H1 (cell line): ENCODE results near the gene ESR1. TPM values are rescaled to one million over a fixed set of nuclear protein-coding genes. Genes with fewer than 3 reads are reported as not detected.

Experiments
- CTCF ChIA-PET: fragments of 300-600 bp; sonication (Branson Sonifier 250); formaldehyde crosslinking; loops from one replicate; lab custom pipeline; 2021; ENCODE audit not compliant: partially characterized antibody; lab: Charles Lee
- POLR2A ChIA-PET: fragments of 300-600 bp; sonication (Branson Sonifier 250); formaldehyde crosslinking; loops from one replicate; lab custom pipeline; 2021; ENCODE audit warnings: inconsistent platforms; ENCODE audit not compliant: partially characterized antibody; lab: Charles Lee
- DNase-seq, 2 experiments: peaks; one replicate each; pipeline versions ENCODE4 v3.0.0 to v3.0.0-alpha.2; 2010 to 2022; ENCODE audit warnings: low spot score in 2 of 2, low read depth in 1 of 2, mixed read lengths in 1 of 2
- FAIRE-seq: peaks from 2 replicates; lab custom pipeline; 2011; peaks lifted over from hg19 to GRCh38; lab: Jason Lieb, UNC
- H2AFZ ChIP-seq: 2 replicates; pipeline ENCODE4 v1.8.1; 2012; ENCODE audit warnings: low read length, inconsistent platforms
- H2AK5ac ChIP-seq: 2 replicates; pipeline ENCODE4 v1.6.1; 2013; ENCODE audit warnings: low read depth, low read length
- H2BK120ac ChIP-seq: replicated peaks from 2 replicates; pipeline ENCODE3; 2013; ENCODE audit warnings: low read depth, low read length, inconsistent platforms
- H2BK12ac ChIP-seq: 2 replicates; pipeline ENCODE4 v1.6.1; 2013; ENCODE audit warnings: low read depth, low read length
- H2BK15ac ChIP-seq: 2 replicates; pipeline ENCODE4 v1.6.1; 2013; ENCODE audit warnings: low read length
- H2BK20ac ChIP-seq: 2 replicates; pipeline ENCODE4 v1.6.1; 2013; ENCODE audit warnings: low read length
- H2BK5ac ChIP-seq: 2 replicates; pipeline ENCODE4 v1.6.1; 2013; ENCODE audit warnings: low read depth, low read length
- H3K14ac ChIP-seq: 2 replicates; pipeline ENCODE4 v1.6.1; 2013; ENCODE audit warnings: inconsistent platforms; ENCODE audit not compliant: insufficient read length
- H3K18ac ChIP-seq: 2 replicates; pipeline ENCODE4 v1.6.1; 2013; ENCODE audit warnings: low read length; ENCODE audit errors: extremely low read depth
- H3K23ac ChIP-seq: 2 replicates; pipeline ENCODE4 v1.6.1; 2013; ENCODE audit warnings: inconsistent platforms; ENCODE audit not compliant: insufficient read length
- H3K23me2 ChIP-seq: 2 replicates; pipeline ENCODE4 v1.6.1; 2013; ENCODE audit warnings: low read depth, low read length
- H3K27ac ChIP-seq: 2 replicates; pipeline ENCODE4 v1.6.1; 2011; ENCODE audit warnings: low read depth, low read length, inconsistent platforms
- H3K27me3 ChIP-seq, 4 experiments: replicated peaks in 1 of 4; 1 replicate in 1 of 4; 2 replicates in 3 of 4; pipeline versions ENCODE4 v1.6.1 to v1.8.1; 2011 to 2013; ENCODE audit warnings: low read length in 3 of 4, mild to moderate bottlenecking in 3 of 4, inconsistent platforms in 2 of 4, mixed read lengths in 2 of 4, moderate library complexity in 1 of 4; ENCODE audit not compliant: control insufficient read depth in 3 of 4, insufficient read depth in 3 of 4; ENCODE audit errors: extremely low read depth in 1 of 4
- H3K36me3 ChIP-seq, 4 experiments: 2 replicates each; pipeline versions ENCODE4 v1.6.1 to v1.8.1; 2011 to 2013; ENCODE audit warnings: mild to moderate bottlenecking in 4 of 4, low read length in 3 of 4, moderate library complexity in 2 of 4, control low read depth in 1 of 4, inconsistent platforms in 1 of 4; ENCODE audit not compliant: insufficient read depth in 4 of 4, control insufficient read depth in 2 of 4
- H3K4ac ChIP-seq: replicated peaks from 2 replicates; pipeline ENCODE3; 2013; ENCODE audit warnings: low read length, low read depth, mixed read lengths, inconsistent platforms; ENCODE audit not compliant: insufficient read length
- H3K4me1 ChIP-seq, 4 experiments: replicated peaks in 1 of 4; 1 replicate in 1 of 4; 2 replicates in 3 of 4; pipeline versions ENCODE4 v1.6.1 to v1.8.1; 2011 to 2013; ENCODE audit warnings: low read length in 3 of 4, inconsistent platforms in 2 of 4, mixed read lengths in 1 of 4; ENCODE audit not compliant: insufficient read depth in 4 of 4, control insufficient read depth in 3 of 4
- H3K4me2 ChIP-seq, 2 experiments: 2 replicates each; pipeline versions ENCODE4 v1.6.1 to v1.8.1; 2011 to 2013; ENCODE audit warnings: low read depth in 2 of 2, low read length in 2 of 2, control low read depth in 1 of 2, inconsistent platforms in 1 of 2, mild to moderate bottlenecking in 1 of 2; ENCODE audit not compliant: insufficient read depth in 1 of 2
- H3K4me3 ChIP-seq, 4 experiments: fragments of 200-600, 300-600 bp in 1 of 4; sonication (generic), shearing (Covaris generic), sonication (Bioruptor Twin) in 1 of 4; 2 replicates each; pipeline versions ENCODE4 v1.5.1 to v1.8.1; 2011 to 2016; ENCODE audit warnings: low read length in 4 of 4, low read depth in 3 of 4, control low read depth in 2 of 4, inconsistent platforms in 2 of 4, mild to moderate bottlenecking in 2 of 4, mixed read lengths in 1 of 4, moderate library complexity in 1 of 4; ENCODE audit not compliant: insufficient read depth in 2 of 4; ENCODE audit errors: extremely low read depth in 1 of 4
- H3K56ac ChIP-seq: replicated peaks from 2 replicates; pipeline ENCODE3; 2013; ENCODE audit warnings: low read depth, mild to moderate bottlenecking, mixed read lengths, low read length, inconsistent platforms; ENCODE audit not compliant: insufficient read length
- H3K79me1 ChIP-seq: 2 replicates; pipeline ENCODE4 v1.6.1; 2013; ENCODE audit warnings: low read depth, low read length, control low read depth
- H3K79me2 ChIP-seq, 2 experiments: 2 replicates each; pipeline versions ENCODE4 v1.6.1 to v1.8.1; 2012 to 2013; ENCODE audit warnings: low read length in 2 of 2, mild to moderate bottlenecking in 2 of 2, inconsistent platforms in 1 of 2; ENCODE audit not compliant: insufficient read depth in 2 of 2, control insufficient read depth in 1 of 2
- H3K9ac ChIP-seq, 4 experiments: replicated peaks in 1 of 4; 1 replicate in 1 of 4; 2 replicates in 3 of 4; pipeline versions ENCODE4 v1.6.1 to v1.8.1; 2011 to 2013; ENCODE audit warnings: low read depth in 3 of 4, low read length in 3 of 4, control low read depth in 2 of 4, mild to moderate bottlenecking in 2 of 4, moderate library complexity in 2 of 4, inconsistent platforms in 1 of 4; ENCODE audit errors: extremely low read depth in 1 of 4
- H3K9me3 ChIP-seq, 2 experiments: 2 replicates each; pipeline versions ENCODE4 v1.6.1 to v1.8.1; 2012 to 2013; ENCODE audit warnings: mild to moderate bottlenecking in 2 of 2, moderate library complexity in 2 of 2, control low read depth in 1 of 2, inconsistent platforms in 1 of 2, low read depth in 1 of 2, low read length in 1 of 2, mixed read lengths in 1 of 2; ENCODE audit not compliant: insufficient read depth in 2 of 2
- H4K20me1 ChIP-seq, 2 experiments: replicated peaks in 1 of 2; 2 replicates each; pipeline versions ENCODE3 to v1.8.1; 2011 to 2013; ENCODE audit warnings: inconsistent platforms in 2 of 2, low read length in 2 of 2, mild to moderate bottlenecking in 1 of 2; ENCODE audit not compliant: insufficient read depth in 2 of 2, control insufficient read depth in 1 of 2
- H4K5ac ChIP-seq: 2 replicates; pipeline ENCODE4 v1.6.1; 2013; ENCODE audit warnings: low read length, low read depth, mixed read lengths, inconsistent platforms; ENCODE audit not compliant: insufficient read length
- H4K8ac ChIP-seq: 2 replicates; pipeline ENCODE4 v1.8.0; 2013; ENCODE audit warnings: mild to moderate bottlenecking, moderate library complexity, low read length, inconsistent platforms; ENCODE audit not compliant: insufficient read depth; ENCODE audit errors: extremely low read depth
- H4K91ac ChIP-seq: replicated peaks from 2 replicates; pipeline ENCODE3; 2013; ENCODE audit warnings: low read length, mixed read lengths, inconsistent platforms; ENCODE audit not compliant: insufficient read length
- ATF3 ChIP-seq: IDR thresholded peaks from 2 replicates; pipeline ENCODE4 v1.6.1; 2011; ENCODE audit warnings: low read depth, mild to moderate bottlenecking, low read length; ENCODE audit not compliant: insufficient read depth
- E2F6 ChIP-seq: IDR thresholded peaks from 2 replicates; pipeline ENCODE4 v1.6.1; 2012; ENCODE audit warnings: inconsistent platforms
- EP300 ChIP-seq, 2 experiments: IDR thresholded peaks; 1 replicate in 1 of 2; 2 replicates in 1 of 2; pipeline ENCODE4 v1.6.1; 2011 to 2012; ENCODE audit warnings: low read depth in 2 of 2, low read length in 2 of 2, mild to moderate bottlenecking in 2 of 2, borderline replicate concordance in 1 of 2, inconsistent platforms in 1 of 2, moderate library complexity in 1 of 2
- FOSL1 ChIP-seq: IDR thresholded peaks from 2 replicates; pipeline ENCODE4 v1.6.1; 2011; ENCODE audit warnings: mild to moderate bottlenecking, low read depth, low read length, moderate library complexity; ENCODE audit not compliant: insufficient read depth
- HDAC6 ChIP-seq: IDR thresholded peaks from one replicate; pipeline ENCODE4 v1.7.1; 2012; ENCODE audit warnings: low read depth, mild to moderate bottlenecking, inconsistent platforms, low read length, moderate library complexity
- MAX ChIP-seq: IDR thresholded peaks from 2 replicates; pipeline ENCODE4 v1.6.1; 2012; ENCODE audit warnings: inconsistent platforms
- NANOG ChIP-seq: IDR thresholded peaks from 2 replicates; pipeline ENCODE4 v1.6.1; 2011; ENCODE audit warnings: low read length, low read depth, mild to moderate bottlenecking, inconsistent platforms; ENCODE audit not compliant: insufficient read depth, poor library complexity, severe bottlenecking
- RFX5 ChIP-seq: IDR thresholded peaks from 2 replicates; pipeline ENCODE4 v1.6.1; 2011; ENCODE audit warnings: low read depth, low read length, improper control_type of control experiment, borderline replicate concordance
- TEAD4 ChIP-seq: IDR thresholded peaks from 2 replicates; pipeline ENCODE4 v1.6.1; 2012; ENCODE audit warnings: low read depth, low read length, inconsistent platforms, mixed read lengths
- USF2 ChIP-seq: IDR thresholded peaks from 2 replicates; pipeline ENCODE4 v1.6.1; 2011; ENCODE audit warnings: low read length, improper control_type of control experiment
- WGBS, 2 experiments: shearing (Covaris generic) in 1 of 2; methylation state at CpG; one replicate each; pipeline versions ENCODE4 v1.1.6 to v1.1.7; 2013 to 2015; ENCODE audit warnings: low lambda C conversion rate in 2 of 2, mixed read lengths in 2 of 2, inconsistent platforms in 1 of 2, low coverage in 1 of 2, missing lambda C conversion rate in 1 of 2; ENCODE audit not compliant: insufficient replicate concordance in 2 of 2, insufficient coverage in 1 of 2, insufficient read length in 1 of 2; ENCODE audit errors: extremely low coverage in 1 of 2, missing lambda C conversion rate in 1 of 2; 5-methylcytosine and 5-hydroxymethylcytosine counted together
- polyA plus RNA-seq, 7 experiments: library from polyadenylated mRNA; depleted of rRNA in 3 of 7; stranded (reverse) in 5 of 7; unstranded in 2 of 7; fragments of >200 nt in 5 of 7; fragments of 200-250 nt in 2 of 7; gene quantifications; 1 replicate in 5 of 7; 2 replicates in 1 of 7; 4 replicates in 1 of 7; pipeline versions ENCODE4 v1.2.1 to v1.2.3, GENCODE V29; 2011 to 2013; ENCODE audit warnings: missing spikeins in 2 of 7, mixed read lengths in 2 of 7
- total RNA-seq: library from RNA; stranded (reverse); fragmentation: NEBNext Ultra II Directional; extraction: Animal tissue kit (Norgen Biotek cat#: 25700); gene quantifications from 2 replicates; pipeline ENCODE4 v1.2.1, GENCODE V29; 2021

ESR1 gene
- total and polyA plus RNA-seq, 2 of the 8 experiments (the other 6 are each of a cell fraction or from before 2014, with no cell fraction given) = 0.03 to 0.17 TPM

GRCh38 chr6:151826517-151827142 is 19.1 kb downstream of the ESR1 start:
- no peak for DNase-seq
- WGBS, 2 experiments = 90% methylated on average over 4 of the region's 4 CpGs; no CpG with 5 or more reads in 1 of the 2 experiments
- no peak overlapping the region for H2AK5ac ChIP-seq
- no peak overlapping the region for H4K8ac ChIP-seq
- no peak overlapping the region for H2BK20ac ChIP-seq
- H3K23ac ChIP-seq = no peak overlapping the region
- no peak overlapping the region for H3K18ac ChIP-seq
- no peak overlapping the region for H3K4me3 ChIP-seq
- H2BK15ac ChIP-seq = no peak overlapping the region
- no peak for FAIRE-seq
- H3K14ac ChIP-seq = no peak overlapping the region
- POLR2A ChIA-PET = no interaction called here
- H2BK120ac ChIP-seq = no peak overlapping the region
- no peak overlapping the region for H3K56ac ChIP-seq
- no peak overlapping the region for H4K91ac ChIP-seq
- H3K9me3 ChIP-seq = no peaks in the 10 kb centered on the region
- H3K27ac ChIP-seq = no peak overlapping the region
- no peak overlapping the region for H3K9ac ChIP-seq
- no peak overlapping the region for H3K4me2 ChIP-seq
- no peaks in the 10 kb centered on the region for H3K23me2 ChIP-seq
- no peak overlapping the region for H3K4ac ChIP-seq
- peaks cover 0 to 4% (median 0%) of the 10 kb centered on the region in 4 experiments; a peak in 1 of 7 replicates for H3K4me1 ChIP-seq
- H3K36me3 ChIP-seq = no peaks in the 10 kb centered on the region
- no peak overlapping the region for H2AFZ ChIP-seq
- no peak overlapping the region for H4K5ac ChIP-seq
- CTCF ChIA-PET = interaction anchor here (0.7 to 0.9 kb wide), 2 partner anchors 61 to 136 kb away, joined by 3 to 4 read pairs; no protein-coding TSS in a partner anchor
- no peaks in the 10 kb centered on the region for H4K20me1 ChIP-seq
- no peak overlapping the region for H2BK5ac ChIP-seq
- no peaks in the 10 kb centered on the region for H3K79me2 ChIP-seq
- H3K79me1 ChIP-seq = no peaks in the 10 kb centered on the region
- H3K27me3 ChIP-seq = no peaks in the 10 kb centered on the region
- no peak overlapping the region for H2BK12ac ChIP-seq
- no peak for TF ChIP-seq EP300 (IDR thresholded peaks at IDR 0.05; ENCODE audit: borderline replicate concordance in 1 of 2, low read depth in 2 of 2, low read length in 2 of 2)
- TF ChIP-seq E2F6 = no peak
- TF ChIP-seq HDAC6 = no peak
- no peak for TF ChIP-seq FOSL1
- no peak for TF ChIP-seq USF2
- no peak for TF ChIP-seq RFX5
- no peak for TF ChIP-seq TEAD4
- no peak for TF ChIP-seq MAX
- no peak for TF ChIP-seq NANOG
- no peak for TF ChIP-seq ATF3
